ENCODE measurements around the gene INO80. TPM values are rescaled to one million over a fixed set of nuclear protein-coding genes. Genes with fewer than 3 reads are reported as not detected.

The INO80 gene
- total RNA-seq, 4 donors from 2014 or later: 29.4 to 45.9 (median 41.0) TPM

GRCh38 chr15:41010345-41010744, 105.7 kb downstream of the INO80 start:
- Histone ChIP-seq H3K9me3 (no peaks in the 10 kb centered on the region), H3K4me3 (no peak overlapping the region), H3K4me1 (peaks cover 3% of the 10 kb centered on the region), H3K27ac (no peak overlapping the region), H3K36me3 (peaks cover 23% of the 10 kb centered on the region), H3K27me3 (no peaks in the 10 kb centered on the region)
- DNase-seq (ENCODE audit: low spot score in 2 of 2): no peak
- no peak for TF ChIP-seq POLR2A (IDR thresholded peaks at IDR 0.05)
- TF ChIP-seq, protein P1, sequence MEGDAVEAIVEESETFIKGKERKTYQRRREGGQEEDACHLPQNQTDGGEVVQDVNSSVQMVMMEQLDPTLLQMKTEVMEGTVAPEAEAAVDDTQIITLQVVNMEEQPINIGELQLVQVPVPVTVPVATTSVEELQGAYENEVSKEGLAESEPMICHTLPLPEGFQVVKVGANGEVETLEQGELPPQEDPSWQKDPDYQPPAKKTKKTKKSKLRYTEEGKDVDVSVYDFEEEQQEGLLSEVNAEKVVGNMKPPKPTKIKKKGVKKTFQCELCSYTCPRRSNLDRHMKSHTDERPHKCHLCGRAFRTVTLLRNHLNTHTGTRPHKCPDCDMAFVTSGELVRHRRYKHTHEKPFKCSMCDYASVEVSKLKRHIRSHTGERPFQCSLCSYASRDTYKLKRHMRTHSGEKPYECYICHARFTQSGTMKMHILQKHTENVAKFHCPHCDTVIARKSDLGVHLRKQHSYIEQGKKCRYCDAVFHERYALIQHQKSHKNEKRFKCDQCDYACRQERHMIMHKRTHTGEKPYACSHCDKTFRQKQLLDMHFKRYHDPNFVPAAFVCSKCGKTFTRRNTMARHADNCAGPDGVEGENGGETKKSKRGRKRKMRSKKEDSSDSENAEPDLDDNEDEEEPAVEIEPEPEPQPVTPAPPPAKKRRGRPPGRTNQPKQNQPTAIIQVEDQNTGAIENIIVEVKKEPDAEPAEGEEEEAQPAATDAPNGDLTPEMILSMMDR (IDR thresholded peaks at IDR 0.05): no peak

- H3K4me3 ChIP-seq: no peak overlapping the region
- no peak for TF ChIP-seq EP300 (IDR thresholded peaks at IDR 0.05)
- TF ChIP-seq, protein P1 (IDR thresholded peaks at IDR 0.05): no peak
- TF ChIP-seq POLR2AphosphoS5 (IDR thresholded peaks at IDR 0.05): no peak
- no peak for TF ChIP-seq POLR2A (IDR thresholded peaks at IDR 0.05)
- 80% methylated on average over 2 of the region's 2 CpGs for WGBS
Observed at GRCh38 chr15:41006479-41006878, 109.6 kb downstream of the INO80 start.

GRCh38 chr15:41004490-41004889, 111.6 kb downstream of the INO80 start:
- Histone ChIP-seq H3K4me3 (no peak overlapping the region), H3K27me3 (no peaks in the 10 kb centered on the region), H3K36me3 (peaks cover 42% of the 10 kb centered on the region), H3K4me1 (no peaks in the 10 kb centered on the region), H3K27ac (no peak overlapping the region), H3K9me3 (no peaks in the 10 kb centered on the region)
- no peak for TF ChIP-seq POLR2A (IDR thresholded peaks at IDR 0.05)
- no peak for TF ChIP-seq POLR2AphosphoS5 (IDR thresholded peaks at IDR 0.05)
- whole genome bisulfite sequencing: 92% methylated on average over 3 of the region's 3 CpGs
- no peak for DNase-seq (ENCODE audit: low spot score in 2 of 2)

More at GRCh38 chr15:41006479-41006878, 109.6 kb downstream of the INO80 start:
- H3K36me3 ChIP-seq: peaks cover 27% of the 10 kb centered on the region
- peaks cover under 1% of the 10 kb centered on the region for H3K4me1 ChIP-seq
- no peaks in the 10 kb centered on the region for H3K9me3 ChIP-seq
- DNase-seq (ENCODE audit: low spot score in 2 of 2): no peak
- H3K27me3 ChIP-seq: no peaks in the 10 kb centered on the region
- H3K27ac ChIP-seq: no peak overlapping the region

DNA sequence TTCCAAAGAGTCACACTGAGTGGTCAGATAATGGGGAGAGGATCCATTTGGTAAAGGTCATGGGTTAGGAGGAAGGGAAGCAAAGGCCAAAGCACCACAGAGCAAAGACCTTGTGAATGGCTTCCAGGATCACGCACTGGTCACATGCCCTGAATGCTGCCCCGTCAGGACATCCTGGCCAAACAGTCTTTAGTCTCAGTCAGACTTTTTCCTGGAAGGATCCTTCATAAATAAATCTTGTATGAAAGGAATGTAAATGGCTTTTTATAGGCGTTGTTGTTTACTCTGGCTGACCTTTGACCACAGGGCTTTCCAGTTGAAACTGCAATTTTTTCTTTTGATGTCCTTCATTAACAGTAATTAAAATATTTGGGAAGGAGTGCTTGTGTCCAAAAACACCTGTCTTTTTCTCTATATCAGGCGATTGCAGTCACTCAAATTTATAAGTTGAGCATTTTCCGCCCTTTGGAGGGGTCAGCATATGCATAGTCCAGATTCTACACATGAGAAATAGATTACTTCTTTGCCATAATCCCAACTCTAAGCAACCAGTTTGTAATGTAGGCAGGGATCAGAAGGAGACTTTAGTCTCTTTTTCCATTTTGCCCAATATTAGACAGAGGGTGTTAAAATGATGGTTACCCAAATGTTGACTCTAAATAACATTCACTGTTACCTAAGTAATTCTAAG, 114.4 kb downstream of the INO80 start:
- no peaks in the 10 kb centered on the region for H3K9me3 ChIP-seq
- H3K4me3 ChIP-seq: no peak overlapping the region
- H3K27me3 ChIP-seq: no peaks in the 10 kb centered on the region
- peaks cover 46% of the 10 kb centered on the region for H3K36me3 ChIP-seq
- 77% methylated on average over 5 of the region's 5 CpGs for WGBS
- no peaks in the 10 kb centered on the region for H3K4me1 ChIP-seq
- no peak for DNase-seq (ENCODE audit: low spot score in 2 of 2)
- TF ChIP-seq, protein P1 (IDR thresholded peaks at IDR 0.05): no peak
- TF ChIP-seq POLR2A (IDR thresholded peaks at IDR 0.05): no peak
- no peak for TF ChIP-seq EP300 (IDR thresholded peaks at IDR 0.05)
- no peak for TF ChIP-seq POLR2AphosphoS5 (IDR thresholded peaks at IDR 0.05)
- no peak overlapping the region for H3K27ac ChIP-seq

- Histone ChIP-seq H3K27me3 (no peaks in the 10 kb centered on the region), H3K4me1 (no peaks in the 10 kb centered on the region), H3K36me3 (peaks cover 54% of the 10 kb centered on the region), H3K9me3 (no peaks in the 10 kb centered on the region), H3K27ac (no peak overlapping the region), H3K4me3 (no peak overlapping the region)
- WGBS: 95% methylated on average over 4 of the region's 4 CpGs
- no peak for DNase-seq (ENCODE audit: low spot score in 2 of 2)
- TF ChIP-seq POLR2A (IDR thresholded peaks at IDR 0.05): no peak
- no peak for TF ChIP-seq POLR2AphosphoS5 (IDR thresholded peaks at IDR 0.05)
- TF ChIP-seq EP300 (IDR thresholded peaks at IDR 0.05): no peak
- TF ChIP-seq, protein P1 (IDR thresholded peaks at IDR 0.05): no peak
Observed at GRCh38 chr15:40999190-40999589, 116.9 kb downstream of the INO80 start.

GRCh38 chr15:40995656-40996055, 120.4 kb downstream of the INO80 start:
- WGBS: 76% methylated on average over 3 of the region's 3 CpGs
- TF ChIP-seq POLR2A (IDR thresholded peaks at IDR 0.05) (no peak), POLR2AphosphoS5 (IDR thresholded peaks at IDR 0.05) (no peak), EP300 (IDR thresholded peaks at IDR 0.05) (no peak)
- TF ChIP-seq, protein P1 (IDR thresholded peaks at IDR 0.05): no peak
- H3K4me3 ChIP-seq: no peak overlapping the region
- no peaks in the 10 kb centered on the region for H3K27me3 ChIP-seq
- no peak for DNase-seq (ENCODE audit: low spot score in 2 of 2)
- no peak overlapping the region for H3K27ac ChIP-seq
- peaks cover 7% of the 10 kb centered on the region for H3K4me1 ChIP-seq
- H3K9me3 ChIP-seq: no peaks in the 10 kb centered on the region
- H3K36me3 ChIP-seq: peaks cover 57% of the 10 kb centered on the region
